ENCODE measurements around the gene MRPL11. TPM values are rescaled to one million over a fixed set of nuclear protein-coding genes. Genes with fewer than 3 reads are reported as not detected.

The MRPL11 gene
- total RNA-seq, 1 donor from 2014 or later = 53.8 TPM

DNA sequence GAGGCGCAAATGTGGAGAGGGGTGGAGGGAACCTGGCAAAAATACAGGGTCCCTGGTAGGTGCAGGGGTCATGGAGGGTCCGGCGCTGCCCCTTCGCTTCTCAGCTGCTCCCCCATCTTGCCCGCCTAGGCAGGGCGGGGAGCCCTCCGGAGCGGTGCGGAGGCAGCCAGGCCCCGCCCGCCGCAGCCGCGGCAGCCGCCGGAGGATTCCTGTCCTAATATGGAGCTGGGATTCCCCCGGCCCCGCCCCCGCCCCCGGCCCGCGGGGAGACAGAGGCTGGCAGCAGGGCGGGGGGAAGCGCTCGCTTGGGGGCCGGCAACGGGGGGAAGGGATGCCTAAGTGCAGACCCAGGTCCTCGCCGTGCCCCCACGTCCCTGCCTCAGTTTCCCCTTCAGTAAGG lies 18.8 kb downstream of the MRPL11 start:
- Histone ChIP-seq H3K36me3 (no peaks in the 10 kb centered on the region), H3K4me3 (no peak overlapping the region), H3K4me1 (peaks cover 53% of the 10 kb centered on the region), H3K27me3 (ENCODE audit: low read depth) (peaks cover 37% of the 10 kb centered on the region), H3K9me3 (replicated peaks) (peaks cover 5% of the 10 kb centered on the region), H3K27ac (replicated peaks) (no peak overlapping the region)
- intact Hi-C loops (cut with micrococcal nuclease) = no loop called here
- TF ChIP-seq, protein P1, sequence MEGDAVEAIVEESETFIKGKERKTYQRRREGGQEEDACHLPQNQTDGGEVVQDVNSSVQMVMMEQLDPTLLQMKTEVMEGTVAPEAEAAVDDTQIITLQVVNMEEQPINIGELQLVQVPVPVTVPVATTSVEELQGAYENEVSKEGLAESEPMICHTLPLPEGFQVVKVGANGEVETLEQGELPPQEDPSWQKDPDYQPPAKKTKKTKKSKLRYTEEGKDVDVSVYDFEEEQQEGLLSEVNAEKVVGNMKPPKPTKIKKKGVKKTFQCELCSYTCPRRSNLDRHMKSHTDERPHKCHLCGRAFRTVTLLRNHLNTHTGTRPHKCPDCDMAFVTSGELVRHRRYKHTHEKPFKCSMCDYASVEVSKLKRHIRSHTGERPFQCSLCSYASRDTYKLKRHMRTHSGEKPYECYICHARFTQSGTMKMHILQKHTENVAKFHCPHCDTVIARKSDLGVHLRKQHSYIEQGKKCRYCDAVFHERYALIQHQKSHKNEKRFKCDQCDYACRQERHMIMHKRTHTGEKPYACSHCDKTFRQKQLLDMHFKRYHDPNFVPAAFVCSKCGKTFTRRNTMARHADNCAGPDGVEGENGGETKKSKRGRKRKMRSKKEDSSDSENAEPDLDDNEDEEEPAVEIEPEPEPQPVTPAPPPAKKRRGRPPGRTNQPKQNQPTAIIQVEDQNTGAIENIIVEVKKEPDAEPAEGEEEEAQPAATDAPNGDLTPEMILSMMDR (IDR thresholded peaks at IDR 0.05; ENCODE audit: borderline replicate concordance) = no peak
- no peak for DNase-seq

DNA sequence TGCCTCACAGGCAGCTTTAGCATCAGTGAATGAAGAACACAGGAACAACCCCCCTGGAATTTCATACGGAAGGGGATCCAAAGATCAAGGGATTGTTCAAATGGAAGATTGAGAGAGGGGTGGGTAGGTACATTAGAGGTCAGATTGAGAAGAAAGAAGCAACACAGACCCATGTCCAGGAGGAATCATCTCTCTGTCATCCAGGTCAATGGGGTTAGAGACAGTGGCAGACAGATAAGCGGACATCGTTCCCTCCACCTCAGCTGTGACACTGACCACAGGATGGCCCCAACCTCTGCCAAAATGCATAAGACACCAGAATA lies 19.7 kb downstream of the MRPL11 start:
- Histone ChIP-seq H3K27ac (replicated peaks) (no peak overlapping the region), H3K27me3 (ENCODE audit: low read depth) (peaks cover 45% of the 10 kb centered on the region), H3K36me3 (no peaks in the 10 kb centered on the region), H3K9me3 (replicated peaks) (peaks cover 5% of the 10 kb centered on the region), H3K4me3 (no peak overlapping the region), H3K4me1 (peaks cover 53% of the 10 kb centered on the region)
- TF ChIP-seq, protein P1 (IDR thresholded peaks at IDR 0.05; ENCODE audit: borderline replicate concordance) = no peak
- intact Hi-C loops (cut with micrococcal nuclease) = no loop called here
- DNase-seq = no peak

GRCh38 chr11:66418168-66418985 lies 20.3 kb downstream of the MRPL11 start:
- H3K4me3 ChIP-seq = no peak overlapping the region
- TF ChIP-seq, protein P1 (IDR thresholded peaks at IDR 0.05; ENCODE audit: borderline replicate concordance) = peak; percentile 54
- no peak overlapping the region for H3K27ac ChIP-seq (replicated peaks)
- intact Hi-C loops (cut with micrococcal nuclease) = no loop called here
- peak; percentile 80 for DNase-seq
- peaks cover 53% of the 10 kb centered on the region for H3K4me1 ChIP-seq
- H3K9me3 ChIP-seq (replicated peaks) = peaks cover 5% of the 10 kb centered on the region
- no peaks in the 10 kb centered on the region for H3K36me3 ChIP-seq
- peaks cover 50% of the 10 kb centered on the region for H3K27me3 ChIP-seq (ENCODE audit: low read depth)

GRCh38 chr11:66417000-66417399 lies 21.6 kb downstream of the MRPL11 start:
- TF ChIP-seq, protein P1 (IDR thresholded peaks at IDR 0.05; ENCODE audit: borderline replicate concordance) = no peak
- peaks cover 5% of the 10 kb centered on the region for H3K9me3 ChIP-seq (replicated peaks)
- H3K27me3 ChIP-seq (ENCODE audit: low read depth) = peaks cover 58% of the 10 kb centered on the region
- intact Hi-C loops (cut with micrococcal nuclease) = no loop called here
- no peak overlapping the region for H3K4me3 ChIP-seq
- DNase-seq = no peak
- no peak overlapping the region for H3K27ac ChIP-seq (replicated peaks)
- no peaks in the 10 kb centered on the region for H3K36me3 ChIP-seq
- H3K4me1 ChIP-seq = peaks cover 53% of the 10 kb centered on the region

DNA sequence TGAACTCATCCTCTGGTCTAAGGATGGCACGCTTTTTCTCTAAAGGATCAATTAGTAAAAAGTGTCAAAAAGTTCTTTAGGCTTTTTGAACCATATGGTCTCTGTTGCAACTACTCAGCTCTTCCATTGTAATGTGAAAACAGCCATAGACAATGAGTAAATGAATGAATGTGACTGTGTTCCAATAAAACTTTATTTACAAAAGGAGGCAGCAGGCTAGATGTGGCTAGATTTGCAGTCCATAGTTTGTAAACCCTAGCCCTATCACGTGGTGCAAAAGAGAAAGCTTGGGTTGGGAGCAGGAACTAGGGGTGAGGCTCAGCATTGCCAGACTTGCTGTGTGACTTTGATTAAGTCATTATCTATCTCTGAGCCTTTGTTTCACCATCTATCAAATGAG lies 23.2 kb downstream of the MRPL11 start:
- no peak overlapping the region for H3K4me3 ChIP-seq
- peaks cover 71% of the 10 kb centered on the region for H3K27me3 ChIP-seq (ENCODE audit: low read depth)
- no peaks in the 10 kb centered on the region for H3K36me3 ChIP-seq
- DNase-seq = no peak
- H3K4me1 ChIP-seq = peaks cover 42% of the 10 kb centered on the region
- no peak overlapping the region for H3K27ac ChIP-seq (replicated peaks)
- intact Hi-C loops (cut with micrococcal nuclease) = no loop called here
- TF ChIP-seq, protein P1 (IDR thresholded peaks at IDR 0.05; ENCODE audit: borderline replicate concordance) = no peak
- H3K9me3 ChIP-seq (replicated peaks) = no peaks in the 10 kb centered on the region
